ENCODE data around the gene RELL2.
A peak's percentile ranks its signal among the peaks of the same experiment; 100 is the strongest.

RELL2 gene

GRCh38 chr5:141650851-141651727, 14.3 kb downstream of the RELL2 start, which contains the start of gene FCHSD1:
Gene FCHSD1, minus strand, starts transcription at chr5:141651418. Its CDS starts 50 bp downstream, at chr5:141651368.
- DNase-seq = peak; percentile 57

GRCh38 chr5:141651728-141652105, 14.9 kb downstream of the RELL2 start:
- no peak for DNase-seq

GRCh38 chr5:141654298-141654697, 17.5 kb downstream of the RELL2 start:
- DNase-seq = peak; percentile 80

GRCh38 chr5:141655020-141655419, 18.2 kb downstream of the RELL2 start:
- DNase-seq = no peak

- no peak for DNase-seq
Measured at GRCh38 chr5:141656396-141656795, 19.6 kb downstream of the RELL2 start.

- DNase-seq = no peak
Measured at GRCh38 chr5:141657404-141657803, 20.6 kb downstream of the RELL2 start.

GRCh38 chr5:141657937-141658545, 21.2 kb downstream of the RELL2 start:
- DNase-seq = peak; percentile 71

- no peak for DNase-seq
Measured at GRCh38 chr5:141662028-141662427, 25.2 kb downstream of the RELL2 start.

- no peak for DNase-seq
Measured at GRCh38 chr5:141663506-141663905, 26.7 kb downstream of the RELL2 start.

- DNase-seq = peak; percentile 30
Measured at GRCh38 chr5:141664733-141665461, 28.1 kb downstream of the RELL2 start.

- DNase-seq = no peak
Measured at GRCh38 chr5:141665995-141666940, 29.5 kb downstream of the RELL2 start.

- DNase-seq = no peak
Measured at GRCh38 chr5:141668601-141669265, 31.9 kb downstream of the RELL2 start.

GRCh38 chr5:141669520-141669919, 32.7 kb downstream of the RELL2 start:
- DNase-seq = no peak

- no peak for DNase-seq
Measured at GRCh38 chr5:141672071-141672840, 35.5 kb downstream of the RELL2 start.

GRCh38 chr5:141672841-141673813, 36.3 kb downstream of the RELL2 start:
- DNase-seq = no peak

- no peak for DNase-seq
Measured at GRCh38 chr5:141674747-141675146, 38.0 kb downstream of the RELL2 start.

GRCh38 chr5:141675672-141676071, 38.9 kb downstream of the RELL2 start:
- no peak for DNase-seq

- no peak for DNase-seq
Measured at GRCh38 chr5:141677415-141677814, 40.6 kb downstream of the RELL2 start.

- DNase-seq = no peak
Measured at GRCh38 chr5:141680178-141680577, 43.4 kb downstream of the RELL2 start.

GRCh38 chr5:141680751-141681201, 44.0 kb downstream of the RELL2 start:
- DNase-seq = no peak

Measured in kidney glomerular epithelial cell (primary cell).